Endothelial cell (in vitro differentiated cells): Measurements from ENCODE around the gene GALNT18. TPM values are rescaled to one million over a fixed set of nuclear protein-coding genes. Genes with fewer than 3 reads are reported as not detected.
"Not testable (repeated sequence)": the region's sequence is repeated elsewhere in the genome, so short reads cannot be mapped to it uniquely, and the experiment has no call there.

Experiments
- DNase-seq: peaks from one replicate; pipeline ENCODE4 v3.0.0; 2021; ENCODE audit warnings: low spot score
- H3K27ac Mint-ChIP-seq: one replicate; pipeline ENCODE4 v1.8.0; 2021; ENCODE audit warnings: mixed read lengths, inconsistent platforms; ENCODE audit not compliant: unreplicated experiment
- H3K27me3 Mint-ChIP-seq: one replicate; pipeline ENCODE4 v1.8.0; 2021; ENCODE audit warnings: mild to moderate bottlenecking, moderate library complexity, mixed read lengths, inconsistent platforms; ENCODE audit not compliant: unreplicated experiment
- H3K36me3 Mint-ChIP-seq: one replicate; pipeline ENCODE4 v1.8.0; 2021; ENCODE audit warnings: mild to moderate bottlenecking, low read depth, mixed read lengths, inconsistent platforms; ENCODE audit not compliant: unreplicated experiment
- H3K4me1 Mint-ChIP-seq: one replicate; pipeline ENCODE4 v1.8.0; 2021; ENCODE audit warnings: mild to moderate bottlenecking, mixed read lengths, inconsistent platforms; ENCODE audit not compliant: unreplicated experiment
- H3K4me3 Mint-ChIP-seq: one replicate; pipeline ENCODE4 v1.8.0; 2021; ENCODE audit warnings: mild to moderate bottlenecking, mixed read lengths, inconsistent platforms; ENCODE audit not compliant: unreplicated experiment
- H3K9me3 Mint-ChIP-seq: one replicate; pipeline ENCODE4 v1.8.0; 2021; ENCODE audit warnings: mixed read lengths, inconsistent platforms; ENCODE audit not compliant: unreplicated experiment
- CTCF ChIP-seq: fragments of 200-600 bp; sonication (generic); IDR thresholded peaks from one replicate; pipeline ENCODE4 v1.5.0; 2021; ENCODE audit warnings: antibody characterized with exemption; ENCODE audit not compliant: unreplicated experiment
- total RNA-seq: library from RNA; stranded (reverse); fragmentation: NEBNext Ultra II Directional; extraction: Animal tissue kit (Norgen Biotek cat#: 25700); gene quantifications from one replicate; pipeline ENCODE4 v1.2.1, GENCODE V29; 2021; ENCODE audit not compliant: unreplicated experiment

Gene GALNT18
- total RNA-seq, 1 donor from 2014 or later: 87.6 TPM

DNA sequence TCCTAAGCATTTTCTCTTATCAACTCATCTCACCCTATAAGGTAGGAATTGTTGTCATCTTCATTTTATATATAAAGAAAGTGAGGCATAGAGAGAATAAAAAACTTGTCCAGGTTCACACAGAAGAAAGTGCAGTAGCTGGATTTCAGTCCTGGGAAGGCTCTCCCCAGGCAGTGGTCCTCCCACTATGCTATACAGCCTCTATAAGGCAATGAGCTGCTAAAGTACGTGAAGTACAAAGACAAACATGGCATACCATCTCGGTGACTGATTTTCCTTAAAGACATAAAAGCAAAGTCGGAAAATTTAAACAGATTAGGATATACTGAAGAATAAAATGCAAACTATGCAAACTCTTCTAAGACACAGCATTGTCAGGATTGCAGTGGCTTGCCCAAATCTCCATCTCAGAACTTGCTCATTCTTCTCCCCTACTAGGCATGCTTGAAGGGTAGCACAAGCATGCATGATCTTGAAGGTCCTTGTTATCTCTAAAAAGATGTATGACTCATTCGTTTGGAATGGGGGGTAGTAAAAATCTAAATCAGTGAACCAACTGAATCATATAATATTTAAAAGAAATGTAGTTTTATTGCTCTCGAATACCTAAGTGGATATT, 171.0 kb downstream of the GALNT18 start:
- Mint-ChIP-seq H3K4me3 (no peak overlapping the region), H3K27me3 (peaks cover 9% of the 10 kb centered on the region), H3K27ac (no peak overlapping the region), H3K36me3 (peaks cover 37% of the 10 kb centered on the region), H3K4me1 (peaks cover 8% of the 10 kb centered on the region), H3K9me3 (no peaks in the 10 kb centered on the region)
- no peak for TF ChIP-seq CTCF
- no peak for DNase-seq

- H3K27ac Mint-ChIP-seq: no peak overlapping the region
Measured at GRCh38 chr11:11449327-11449726, 172.5 kb downstream of the GALNT18 start.

DNA sequence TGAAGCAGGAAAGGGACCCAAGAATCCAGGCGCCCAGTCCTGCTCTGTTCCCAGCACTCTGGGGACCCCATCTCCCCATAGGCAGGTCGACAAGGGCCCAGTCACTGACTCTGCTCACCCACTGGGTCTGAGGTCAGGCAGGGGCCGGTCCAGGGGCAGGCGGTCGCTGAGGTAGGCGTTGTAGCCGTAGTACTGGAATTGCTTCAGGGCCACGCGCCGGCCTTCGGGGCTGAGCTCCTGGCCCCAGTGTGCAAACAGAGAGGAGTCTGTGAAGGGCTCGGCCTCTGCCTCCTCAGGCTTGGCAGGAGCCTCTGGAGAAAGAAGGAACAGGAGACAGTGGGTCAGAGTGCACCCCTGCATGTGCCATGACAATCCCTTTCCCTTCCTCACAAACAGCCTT, 173.2 kb downstream of the GALNT18 start:
- no peak overlapping the region for H3K27ac Mint-ChIP-seq
- DNase-seq: no peak
- no peak for TF ChIP-seq CTCF
- no peak overlapping the region for H3K4me3 Mint-ChIP-seq
- H3K9me3 Mint-ChIP-seq: no peaks in the 10 kb centered on the region
- H3K4me1 Mint-ChIP-seq: peaks cover 7% of the 10 kb centered on the region
- peaks cover 9% of the 10 kb centered on the region for H3K27me3 Mint-ChIP-seq
- H3K36me3 Mint-ChIP-seq: peaks cover 48% of the 10 kb centered on the region

More at GRCh38 chr11:11449327-11449726, 172.5 kb downstream of the GALNT18 start:
- TF ChIP-seq CTCF: no peak
- no peak for DNase-seq
- Mint-ChIP-seq H3K4me1 (peaks cover 6% of the 10 kb centered on the region), H3K27me3 (peaks cover 9% of the 10 kb centered on the region), H3K4me3 (no peak overlapping the region), H3K9me3 (no peaks in the 10 kb centered on the region), H3K36me3 (peaks cover 50% of the 10 kb centered on the region)

GRCh38 chr11:11447601-11448000, 174.2 kb downstream of the GALNT18 start:
- not testable (repeated sequence) for DNase-seq, H3K4me3 Mint-ChIP-seq, H3K4me1 Mint-ChIP-seq, H3K9me3 Mint-ChIP-seq, H3K27ac Mint-ChIP-seq, H3K27me3 Mint-ChIP-seq
- H3K36me3 Mint-ChIP-seq: peaks cover 45% of the 10 kb centered on the region

GRCh38 chr11:11446967-11447366, 174.8 kb downstream of the GALNT18 start:
- peak overlapping the region; percentile 24 for H3K4me3 Mint-ChIP-seq
- no peak overlapping the region for H3K27ac Mint-ChIP-seq
- DNase-seq: no peak
- H3K27me3 Mint-ChIP-seq: peaks cover 1% of the 10 kb centered on the region
- H3K4me1 Mint-ChIP-seq: peaks cover 6% of the 10 kb centered on the region
- H3K36me3 Mint-ChIP-seq: peaks cover 45% of the 10 kb centered on the region
- TF ChIP-seq CTCF: no peak
- H3K9me3 Mint-ChIP-seq: no peaks in the 10 kb centered on the region
